Fibroblast of mammary gland (primary cell): ENCODE results near the gene MLF2.
A peak's percentile ranks its signal among the peaks of the same experiment; 100 is the strongest.

Source experiments
- DNase-seq: peaks from one replicate; pipeline ENCODE4 v3.0.0-alpha.2; 2010; ENCODE audit warnings: low read depth
- H3K4me3 ChIP-seq: 2 replicates; pipeline ENCODE4 v1.5.1; 2011; ENCODE audit warnings: low read depth, mild to moderate bottlenecking, low read length, moderate library complexity; ENCODE audit not compliant: control insufficient read depth
- TF ChIP-seq, protein P1 (sequence below): conservative IDR thresholded peaks from 2 replicates; pipeline ENCODE4 v1.5.1; 2011; ENCODE audit warnings: low read depth, low read length, inconsistent platforms; ENCODE audit not compliant: control insufficient read depth, insufficient read depth

The MLF2 gene

DNA sequence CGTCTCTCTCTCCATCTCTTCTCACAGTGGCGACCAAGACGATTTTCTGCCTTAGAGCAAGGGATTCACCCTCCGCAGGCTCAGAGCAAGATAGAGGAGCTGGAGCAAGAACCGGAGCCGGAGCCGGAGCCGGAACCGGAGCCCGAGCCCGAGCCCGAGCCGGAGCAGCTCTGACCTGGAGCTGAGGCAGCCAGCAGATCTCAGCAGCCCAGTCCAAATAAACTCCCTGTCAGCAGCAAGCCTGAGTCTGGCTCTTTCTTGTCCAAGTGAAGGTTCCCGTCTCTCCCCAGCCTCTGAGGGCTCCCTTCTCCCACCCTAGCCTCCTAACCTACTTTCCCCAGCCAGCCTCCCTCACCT lies 25.3 kb upstream of the MLF2 start:
- H3K4me3 ChIP-seq = peak overlapping the region; percentile 37

DNA sequence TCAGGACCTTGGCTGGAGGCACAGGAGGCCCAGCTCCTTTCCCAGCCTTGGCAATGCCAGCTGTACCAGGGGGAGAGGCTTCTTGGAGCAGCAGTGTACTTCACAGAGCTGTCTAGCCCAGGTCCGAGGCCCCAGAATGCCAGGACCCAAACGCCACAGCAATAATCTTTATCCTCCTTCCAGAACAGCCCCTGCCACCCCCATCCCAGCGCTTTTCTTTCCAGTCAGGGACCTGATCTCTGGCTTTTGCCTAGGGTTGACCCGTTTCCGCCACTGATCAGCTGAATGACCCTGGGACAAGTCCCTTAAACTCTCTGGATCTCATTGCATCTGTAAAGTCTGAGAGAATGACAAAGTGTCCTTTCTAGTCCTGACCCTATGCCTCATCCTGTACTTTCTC lies 24.4 kb upstream of the MLF2 start:
- DNase-seq = no peak
- H3K4me3 ChIP-seq = no peak overlapping the region
- TF ChIP-seq, protein P1, sequence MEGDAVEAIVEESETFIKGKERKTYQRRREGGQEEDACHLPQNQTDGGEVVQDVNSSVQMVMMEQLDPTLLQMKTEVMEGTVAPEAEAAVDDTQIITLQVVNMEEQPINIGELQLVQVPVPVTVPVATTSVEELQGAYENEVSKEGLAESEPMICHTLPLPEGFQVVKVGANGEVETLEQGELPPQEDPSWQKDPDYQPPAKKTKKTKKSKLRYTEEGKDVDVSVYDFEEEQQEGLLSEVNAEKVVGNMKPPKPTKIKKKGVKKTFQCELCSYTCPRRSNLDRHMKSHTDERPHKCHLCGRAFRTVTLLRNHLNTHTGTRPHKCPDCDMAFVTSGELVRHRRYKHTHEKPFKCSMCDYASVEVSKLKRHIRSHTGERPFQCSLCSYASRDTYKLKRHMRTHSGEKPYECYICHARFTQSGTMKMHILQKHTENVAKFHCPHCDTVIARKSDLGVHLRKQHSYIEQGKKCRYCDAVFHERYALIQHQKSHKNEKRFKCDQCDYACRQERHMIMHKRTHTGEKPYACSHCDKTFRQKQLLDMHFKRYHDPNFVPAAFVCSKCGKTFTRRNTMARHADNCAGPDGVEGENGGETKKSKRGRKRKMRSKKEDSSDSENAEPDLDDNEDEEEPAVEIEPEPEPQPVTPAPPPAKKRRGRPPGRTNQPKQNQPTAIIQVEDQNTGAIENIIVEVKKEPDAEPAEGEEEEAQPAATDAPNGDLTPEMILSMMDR = no peak

More for the DNA sequence above, 25.3 kb upstream of the MLF2 start:
- DNase-seq = peak; percentile 26
- TF ChIP-seq, protein P1 = no peak

DNA sequence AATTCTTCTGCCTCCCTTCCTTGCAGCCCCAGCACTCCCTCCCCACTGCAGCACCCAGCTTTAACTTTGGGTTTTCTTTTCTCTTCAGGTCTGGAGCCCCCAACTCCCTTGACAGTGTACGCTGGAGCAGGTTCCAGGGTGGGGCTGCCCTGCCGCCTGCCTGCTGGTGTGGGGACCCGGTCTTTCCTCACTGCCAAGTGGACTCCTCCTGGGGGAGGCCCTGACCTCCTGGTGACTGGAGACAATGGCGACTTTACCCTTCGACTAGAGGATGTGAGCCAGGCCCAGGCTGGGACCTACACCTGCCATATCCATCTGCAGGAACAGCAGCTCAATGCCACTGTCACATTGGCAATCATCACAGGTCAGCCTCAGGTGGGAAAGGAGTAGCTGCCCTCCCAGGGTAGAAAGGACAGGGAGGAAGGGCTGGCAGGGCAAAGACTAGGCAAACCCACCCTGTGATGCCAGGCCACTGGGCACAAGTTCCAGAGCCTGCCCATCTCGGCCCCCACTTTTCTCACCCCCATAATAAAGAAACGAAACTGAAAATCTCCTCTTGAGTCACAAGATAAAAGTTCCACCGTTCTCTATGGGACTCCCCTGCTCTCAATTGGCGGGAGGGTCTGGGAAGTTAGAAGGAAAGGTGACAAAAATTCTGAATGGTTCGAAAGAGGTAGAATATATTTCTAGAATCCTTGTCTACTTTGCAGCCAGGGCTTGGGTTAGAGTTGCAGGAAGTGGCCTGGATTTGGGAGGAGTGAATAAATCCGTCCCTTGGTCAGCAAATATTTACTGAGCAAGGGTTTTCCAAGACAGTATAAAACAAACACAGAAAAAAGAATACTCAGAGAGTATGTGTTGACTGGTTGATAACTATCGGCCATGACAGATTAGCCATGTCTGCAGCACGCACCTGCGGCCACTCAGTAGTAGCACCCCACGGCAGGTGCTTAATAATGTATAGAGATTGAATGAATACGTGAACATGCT lies 22.5 kb upstream of the MLF2 start:
- H3K4me3 ChIP-seq = no peak overlapping the region
- TF ChIP-seq, protein P1 = no peak
- DNase-seq = no peak

- H3K4me3 ChIP-seq = no peak overlapping the region
- DNase-seq = no peak
- TF ChIP-seq, protein P1 = no peak
Measured at GRCh38 chr12:6774499-6775062, 21.6 kb upstream of the MLF2 start.

- H3K4me3 ChIP-seq = no peak overlapping the region
- TF ChIP-seq, protein P1 = no peak
- DNase-seq = no peak
Measured at GRCh38 chr12:6773590-6774351, 20.8 kb upstream of the MLF2 start.

DNA sequence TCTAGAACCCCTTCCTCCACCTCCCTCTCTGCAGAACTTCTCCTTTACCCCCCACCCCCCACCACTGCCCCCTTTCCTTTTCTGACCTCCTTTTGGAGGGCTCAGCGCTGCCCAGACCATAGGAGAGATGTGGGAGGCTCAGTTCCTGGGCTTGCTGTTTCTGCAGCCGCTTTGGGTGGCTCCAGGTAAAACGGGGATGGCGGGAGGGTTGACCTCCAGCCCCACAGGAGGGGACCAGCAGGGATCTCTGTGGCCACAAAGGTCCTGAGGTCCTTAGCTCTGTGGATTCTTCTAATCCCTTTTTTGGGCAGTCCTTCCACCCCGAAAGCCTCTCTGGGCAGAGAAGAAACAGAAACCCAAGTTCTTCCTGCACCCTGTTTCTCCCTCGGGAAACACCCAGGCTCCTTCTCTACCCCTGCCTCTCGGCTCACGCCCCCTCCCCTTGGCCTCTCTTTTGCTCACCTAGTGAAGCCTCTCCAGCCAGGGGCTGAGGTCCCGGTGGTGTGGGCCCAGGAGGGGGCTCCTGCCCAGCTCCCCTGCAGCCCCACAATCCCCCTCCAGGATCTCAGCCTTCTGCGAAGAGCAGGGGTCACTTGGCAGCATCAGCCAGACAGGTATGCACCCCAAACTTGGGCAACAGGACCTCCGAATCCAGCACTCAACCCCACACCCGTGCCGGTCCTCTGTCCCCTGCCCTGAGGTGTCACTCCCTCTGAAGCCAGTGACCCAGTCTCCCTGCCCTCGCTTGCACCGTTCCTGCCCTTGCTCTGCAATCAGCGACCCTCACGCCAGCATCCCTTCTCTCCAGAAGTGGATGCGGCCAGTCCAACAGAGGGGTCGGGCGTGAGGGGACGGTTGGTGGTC lies 20.0 kb upstream of the MLF2 start:
- TF ChIP-seq, protein P1 = no peak
- H3K4me3 ChIP-seq = no peak overlapping the region
- DNase-seq = no peak
